Endothelial cell of umbilical vein (primary cell): ENCODE measurements around the gene PCDH9. TPM values are rescaled to one million over a fixed set of nuclear protein-coding genes. Genes with fewer than 3 reads are reported as not detected.

Source experiments
- BruUV-seq: library from RNA; stranded (reverse); fragments of 400-500 nt; replicated peaks from 2 replicates; lab custom pipeline; 2021; lab: Mats Ljungman, UMichigan
- CTCF ChIA-PET: fragments of 300-600, 350-600 bp; sonication (Branson Sonifier 250); formaldehyde crosslinking; loops from one replicate; lab custom pipeline; 2021; ENCODE audit warnings: antibody characterized with exemption, inconsistent platforms; lab: Charles Lee
- POLR2A ChIA-PET: fragments of 300-600, 350-600 bp; sonication (Branson Sonifier 250); formaldehyde crosslinking; loops from one replicate; lab custom pipeline; 2021; ENCODE audit warnings: antibody characterized with exemption, inconsistent platforms; lab: Charles Lee
- DNase-seq: peaks from one replicate; pipeline ENCODE4 v3.0.0-alpha.2; 2011; ENCODE audit warnings: low read depth, low spot score
- FAIRE-seq: peaks from 2 replicates; lab custom pipeline; 2011; peaks lifted over from hg19 to GRCh38; lab: Jason Lieb, UNC
- H2AFZ ChIP-seq: 2 replicates; pipeline ENCODE4 v1.6.0; 2012; ENCODE audit warnings: low read depth, low read length, control low read depth, inconsistent platforms
- H3K27ac ChIP-seq: 2 replicates; pipeline ENCODE4 v1.5.1; 2011; ENCODE audit warnings: low read depth, mild to moderate bottlenecking, control low read depth, low read length, moderate library complexity; ENCODE audit not compliant: insufficient read depth
- H3K27me3 ChIP-seq, 2 experiments: 2 replicates each; pipeline versions ENCODE4 v1.6.0 to v1.6.1; 2011; ENCODE audit warnings: low read length in 2 of 2, mixed read lengths in 1 of 2; ENCODE audit not compliant: control insufficient read depth in 2 of 2, insufficient read depth in 2 of 2
- H3K36me3 ChIP-seq, 2 experiments: 2 replicates in 1 of 2; 3 replicates in 1 of 2; pipeline ENCODE4 v1.5.1; 2011; ENCODE audit warnings: low read length in 2 of 2, mild to moderate bottlenecking in 1 of 2, moderate library complexity in 1 of 2; ENCODE audit not compliant: control insufficient read depth in 2 of 2, insufficient read depth in 2 of 2; ENCODE audit errors: extremely low read depth in 1 of 2
- H3K4me1 ChIP-seq: 3 replicates; pipeline ENCODE4 v1.5.1; 2011; ENCODE audit warnings: mild to moderate bottlenecking, low read length; ENCODE audit not compliant: control insufficient read depth, insufficient read depth; ENCODE audit errors: extremely low read depth
- H3K4me2 ChIP-seq: 2 replicates; pipeline ENCODE4 v1.6.1; 2011; ENCODE audit warnings: low read length, control low read depth, mixed read lengths; ENCODE audit not compliant: insufficient read depth
- H3K4me3 ChIP-seq, 3 experiments: fragments of 200-600 bp in 1 of 3; sonication (generic), shearing (Covaris generic) in 1 of 3; replicated peaks in 1 of 3; 2 replicates each; pipeline ENCODE4 v1.5.1; 2011 to 2016; ENCODE audit warnings: control low read depth in 3 of 3, low read length in 3 of 3, mild to moderate bottlenecking in 2 of 3, inconsistent platforms in 1 of 3, low read depth in 1 of 3, moderate library complexity in 1 of 3; ENCODE audit not compliant: insufficient read depth in 1 of 3
- H3K79me2 ChIP-seq: 2 replicates; pipeline ENCODE4 v1.6.0; 2012; ENCODE audit warnings: low read length, inconsistent platforms; ENCODE audit not compliant: control insufficient read depth, insufficient read depth
- H3K9ac ChIP-seq: replicated peaks from 2 replicates; pipeline ENCODE3; 2011; ENCODE audit warnings: low read length, control low read depth; ENCODE audit not compliant: insufficient read depth; ENCODE audit errors: extremely low read depth
- H3K9me1 ChIP-seq: replicated peaks from 3 replicates; pipeline ENCODE4 v1.6.0; 2011; ENCODE audit warnings: mild to moderate bottlenecking, low read length; ENCODE audit not compliant: control insufficient read depth, insufficient read depth; ENCODE audit errors: extremely low read depth
- H3K9me3 ChIP-seq: replicated peaks from 2 replicates; pipeline ENCODE4 v1.5.1; 2012; ENCODE audit warnings: low read length, inconsistent platforms; ENCODE audit not compliant: control insufficient read depth, insufficient read depth
- H4K20me1 ChIP-seq: replicated peaks from 2 replicates; pipeline ENCODE3; 2011; ENCODE audit warnings: mild to moderate bottlenecking, low read length; ENCODE audit not compliant: control insufficient read depth, insufficient read depth; ENCODE audit errors: extremely low read depth
- EZH2 ChIP-seq: IDR thresholded peaks from 2 replicates; pipeline ENCODE4 v1.6.1; 2012; ENCODE audit warnings: borderline replicate concordance, low read depth, mild to moderate bottlenecking, moderate library complexity, low read length, inconsistent platforms; ENCODE audit not compliant: severe bottlenecking
- FOS ChIP-seq: IDR thresholded peaks from 2 replicates; pipeline ENCODE4 v1.6.1; 2011; ENCODE audit warnings: mild to moderate bottlenecking, low read length, moderate library complexity, borderline replicate concordance; ENCODE audit not compliant: insufficient read depth
- GATA2 ChIP-seq: IDR thresholded peaks from 2 replicates; pipeline ENCODE4 v1.7.0; 2011; ENCODE audit warnings: low read depth, mild to moderate bottlenecking, moderate library complexity, mixed read lengths, low read length; ENCODE audit not compliant: insufficient read length, insufficient read depth
- JUN ChIP-seq: IDR thresholded peaks from 2 replicates; pipeline ENCODE4 v1.6.1; 2011; ENCODE audit warnings: borderline replicate concordance, low read depth; ENCODE audit not compliant: insufficient read length, insufficient read depth
- MYC ChIP-seq: IDR thresholded peaks from one replicate; pipeline ENCODE4 v1.6.1; 2011; ENCODE audit warnings: mild to moderate bottlenecking, low read depth, low read length
- POLR2A ChIP-seq: IDR thresholded peaks from 2 replicates; pipeline ENCODE4 v1.6.1; 2012; ENCODE audit warnings: low read depth, mild to moderate bottlenecking, control low read depth, low read length
- POLR2AphosphoS5 ChIP-seq: IDR thresholded peaks from 2 replicates; pipeline ENCODE4 v1.6.1; 2012; ENCODE audit warnings: low read depth, mild to moderate bottlenecking, control low read depth, low read length, moderate library complexity; ENCODE audit not compliant: insufficient read depth
- dilution Hi-C: fragments of 300-500 bp; cut with MboI; formaldehyde crosslinking; loops from one replicate; pipeline ENCODE4 v1.15.0; 2019; ENCODE audit warnings: low sequenced_read_pairs; ENCODE audit not compliant: extremely low pct_ligation_motif_present
- intact Hi-C: fragments of 100-400 bp; cut with micrococcal nuclease; formaldehyde crosslinking; loops from one replicate; pipeline ENCODE4 v1.10.0; 2022
- polyA plus RNA-seq, 4 experiments: library from polyadenylated mRNA; depleted of rRNA in 3 of 4; stranded (reverse) in 3 of 4; unstranded in 1 of 4; fragments of >200 nt; gene quantifications; 2 replicates each; pipeline versions ENCODE4 v1.2.1 to v1.2.3, GENCODE V29; 2011 to 2012; ENCODE audit warnings: missing spikeins in 1 of 4
- total RNA-seq: library from RNA; stranded (reverse); gene quantifications from 2 replicates; pipeline ENCODE4 v1.2.3, GENCODE V29; 2021
- TF ChIP-seq, protein P1 (sequence below), 2 donors: IDR thresholded peaks; 1 replicate in 1 of 2; 2 replicates in 1 of 2; pipeline ENCODE4 v1.5.1; 2011; ENCODE audit warnings: low read length in 2 of 2, mild to moderate bottlenecking in 2 of 2, moderate library complexity in 2 of 2, control low read depth in 1 of 2, inconsistent platforms in 1 of 2, low read depth in 1 of 2; ENCODE audit not compliant: insufficient read depth in 1 of 2; ENCODE audit errors: extremely low read depth in 1 of 2
- TF ChIP-seq, protein P2 (sequence below): IDR thresholded peaks from 2 replicates; pipeline ENCODE4 v1.6.1; 2011; ENCODE audit not compliant: insufficient read depth, insufficient read length

The PCDH9 gene
- total and polyA plus RNA-seq, 2 donors (not counting 3 experiments of a cell fraction or from before 2014, with no cell fraction given) = 1.1 to 5.2 TPM

DNA sequence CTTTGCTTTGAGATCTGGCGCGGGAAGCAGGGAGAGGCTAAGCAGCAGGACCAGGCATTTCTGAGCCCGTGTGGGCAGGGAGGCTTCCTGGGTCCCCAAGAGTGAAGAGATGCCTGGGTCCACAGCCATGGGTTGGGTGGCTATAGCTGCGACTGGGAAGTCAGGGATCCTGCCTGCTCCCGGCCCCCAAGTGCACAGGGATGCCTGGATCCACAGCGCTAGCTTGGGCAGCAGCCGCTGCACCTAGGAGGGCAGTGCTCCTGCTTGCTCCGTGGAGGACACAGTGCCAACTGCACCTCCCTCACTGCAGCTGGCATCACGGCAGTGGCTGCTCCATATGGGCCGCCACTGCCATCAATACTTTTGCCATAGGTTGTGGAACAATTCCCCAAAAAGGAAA lies 384.7 kb downstream of the PCDH9 start:
- TF ChIP-seq EZH2 (no peak), POLR2A (no peak), MYC (no peak), GATA2 (no peak), POLR2AphosphoS5 (no peak), FOS (no peak), JUN (no peak)
- TF ChIP-seq, protein P1, sequence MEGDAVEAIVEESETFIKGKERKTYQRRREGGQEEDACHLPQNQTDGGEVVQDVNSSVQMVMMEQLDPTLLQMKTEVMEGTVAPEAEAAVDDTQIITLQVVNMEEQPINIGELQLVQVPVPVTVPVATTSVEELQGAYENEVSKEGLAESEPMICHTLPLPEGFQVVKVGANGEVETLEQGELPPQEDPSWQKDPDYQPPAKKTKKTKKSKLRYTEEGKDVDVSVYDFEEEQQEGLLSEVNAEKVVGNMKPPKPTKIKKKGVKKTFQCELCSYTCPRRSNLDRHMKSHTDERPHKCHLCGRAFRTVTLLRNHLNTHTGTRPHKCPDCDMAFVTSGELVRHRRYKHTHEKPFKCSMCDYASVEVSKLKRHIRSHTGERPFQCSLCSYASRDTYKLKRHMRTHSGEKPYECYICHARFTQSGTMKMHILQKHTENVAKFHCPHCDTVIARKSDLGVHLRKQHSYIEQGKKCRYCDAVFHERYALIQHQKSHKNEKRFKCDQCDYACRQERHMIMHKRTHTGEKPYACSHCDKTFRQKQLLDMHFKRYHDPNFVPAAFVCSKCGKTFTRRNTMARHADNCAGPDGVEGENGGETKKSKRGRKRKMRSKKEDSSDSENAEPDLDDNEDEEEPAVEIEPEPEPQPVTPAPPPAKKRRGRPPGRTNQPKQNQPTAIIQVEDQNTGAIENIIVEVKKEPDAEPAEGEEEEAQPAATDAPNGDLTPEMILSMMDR (IDR thresholded peaks at IDR 0.05; ENCODE audit: extremely low read depth in 1 of 2, insufficient read depth in 1 of 2, low read depth in 1 of 2, low read length in 2 of 2) = no peak
- TF ChIP-seq, protein P2, sequence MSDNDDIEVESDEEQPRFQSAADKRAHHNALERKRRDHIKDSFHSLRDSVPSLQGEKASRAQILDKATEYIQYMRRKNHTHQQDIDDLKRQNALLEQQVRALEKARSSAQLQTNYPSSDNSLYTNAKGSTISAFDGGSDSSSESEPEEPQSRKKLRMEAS = no peak
- H3K27ac ChIP-seq = no peak overlapping the region
- ChIA-PET CTCF (interaction anchor here (0.9 kb wide), 1 partner anchor 226 kb away, joined by 3 read pairs; no protein-coding TSS in a partner anchor), POLR2A (no interaction called here)
- no peak for DNase-seq
- no peak overlapping the region for H3K9ac ChIP-seq
- H4K20me1 ChIP-seq = no peaks in the 10 kb centered on the region
- intact Hi-C loops (no loop called here), dilution Hi-C loops (no loop called here)
- H3K4me3 ChIP-seq = no peak overlapping the region
- no peak for FAIRE-seq
- no peaks in the 10 kb centered on the region for H3K9me3 ChIP-seq
- H3K4me2 ChIP-seq = no peak overlapping the region
- H3K36me3 ChIP-seq = no peaks in the 10 kb centered on the region
- no peak overlapping the region for H2AFZ ChIP-seq
- no peaks in the 10 kb centered on the region for H3K4me1 ChIP-seq
- H3K9me1 ChIP-seq = no peaks in the 10 kb centered on the region
- no peaks in the 10 kb centered on the region for H3K79me2 ChIP-seq
- no TSS peak for BruUV-seq
- no peaks in the 10 kb centered on the region for H3K27me3 ChIP-seq
